Epithelial cell of proximal tubule (primary cell): ENCODE results near the gene FRS2. TPM values are rescaled to one million over a fixed set of nuclear protein-coding genes. Genes with fewer than 3 reads are reported as not detected.

Experiments
- DNase-seq: peaks from one replicate; pipeline ENCODE4 v3.0.0-alpha.2; 2011; ENCODE audit warnings: low read depth
- H3K4me3 ChIP-seq: 2 replicates; pipeline ENCODE4 v1.5.1; 2011; ENCODE audit warnings: low read depth, mild to moderate bottlenecking, low read length
- total RNA-seq: library from RNA; depleted of rRNA; stranded (reverse); fragments of >200 nt; gene quantifications from 2 replicates; pipeline ENCODE4 v1.2.3, GENCODE V29; 2015
- TF ChIP-seq, protein P1 (sequence below): conservative IDR thresholded peaks from 2 replicates; pipeline ENCODE4 v1.5.1; 2012; ENCODE audit warnings: low read depth, mild to moderate bottlenecking, low read length

The FRS2 gene
- 14.0 and 28.9 TPM in 2 replicates for total RNA-seq

DNA sequence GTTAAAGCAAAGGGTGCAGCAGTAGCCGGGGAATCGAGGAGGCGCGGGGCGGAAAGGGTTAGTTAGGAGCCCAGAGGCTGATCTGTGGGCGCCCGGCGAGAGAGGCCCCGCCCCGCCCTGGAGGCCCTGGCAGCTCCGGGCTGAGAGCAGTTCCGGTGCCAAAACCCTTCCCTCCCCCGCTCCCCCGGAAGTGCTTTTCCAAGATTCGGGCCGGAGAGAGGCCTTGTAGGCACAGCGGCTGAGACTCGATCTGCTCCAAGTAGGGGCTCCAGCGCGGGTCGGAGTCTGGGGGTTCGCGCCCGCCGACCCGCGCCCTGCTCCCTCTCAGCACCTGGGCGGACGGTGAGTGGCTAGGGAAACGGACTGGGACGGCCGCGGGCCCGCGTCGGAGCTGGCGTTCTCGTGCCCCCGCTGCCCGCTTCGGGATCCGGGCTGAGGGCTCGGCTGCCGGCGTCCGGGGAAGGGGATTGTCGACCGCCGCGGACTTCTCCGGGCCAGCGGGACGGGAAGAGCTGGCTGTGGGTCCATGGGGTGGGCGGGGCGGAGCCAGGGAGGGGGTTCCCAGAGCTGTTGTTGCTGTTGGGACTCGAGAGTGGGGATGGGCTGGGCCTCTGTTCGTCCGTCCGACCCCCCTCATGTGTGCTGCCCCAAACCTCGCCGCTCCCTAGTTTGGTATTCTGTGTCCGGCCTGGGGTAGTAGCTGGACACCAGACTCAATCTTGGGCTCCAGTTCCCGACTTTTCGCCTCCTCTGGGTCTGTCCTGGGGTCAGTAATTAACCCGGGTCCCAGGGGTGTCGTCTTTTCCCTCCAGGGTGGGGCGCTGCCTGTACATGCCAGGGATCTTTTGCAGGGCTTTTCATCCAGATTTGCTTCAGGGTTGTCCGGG is at the start of gene FRS2:
Gene FRS2, plus strand, starts transcription at position 200 of the 887 bp plus-strand sequence. CDS start 98,643 bp downstream, outside the sequence.
- TF ChIP-seq, protein P1, sequence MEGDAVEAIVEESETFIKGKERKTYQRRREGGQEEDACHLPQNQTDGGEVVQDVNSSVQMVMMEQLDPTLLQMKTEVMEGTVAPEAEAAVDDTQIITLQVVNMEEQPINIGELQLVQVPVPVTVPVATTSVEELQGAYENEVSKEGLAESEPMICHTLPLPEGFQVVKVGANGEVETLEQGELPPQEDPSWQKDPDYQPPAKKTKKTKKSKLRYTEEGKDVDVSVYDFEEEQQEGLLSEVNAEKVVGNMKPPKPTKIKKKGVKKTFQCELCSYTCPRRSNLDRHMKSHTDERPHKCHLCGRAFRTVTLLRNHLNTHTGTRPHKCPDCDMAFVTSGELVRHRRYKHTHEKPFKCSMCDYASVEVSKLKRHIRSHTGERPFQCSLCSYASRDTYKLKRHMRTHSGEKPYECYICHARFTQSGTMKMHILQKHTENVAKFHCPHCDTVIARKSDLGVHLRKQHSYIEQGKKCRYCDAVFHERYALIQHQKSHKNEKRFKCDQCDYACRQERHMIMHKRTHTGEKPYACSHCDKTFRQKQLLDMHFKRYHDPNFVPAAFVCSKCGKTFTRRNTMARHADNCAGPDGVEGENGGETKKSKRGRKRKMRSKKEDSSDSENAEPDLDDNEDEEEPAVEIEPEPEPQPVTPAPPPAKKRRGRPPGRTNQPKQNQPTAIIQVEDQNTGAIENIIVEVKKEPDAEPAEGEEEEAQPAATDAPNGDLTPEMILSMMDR = peak; percentile 71
- no peak for DNase-seq
- peak within 1 kb of the TSS; percentile 91 for H3K4me3 ChIP-seq

DNA sequence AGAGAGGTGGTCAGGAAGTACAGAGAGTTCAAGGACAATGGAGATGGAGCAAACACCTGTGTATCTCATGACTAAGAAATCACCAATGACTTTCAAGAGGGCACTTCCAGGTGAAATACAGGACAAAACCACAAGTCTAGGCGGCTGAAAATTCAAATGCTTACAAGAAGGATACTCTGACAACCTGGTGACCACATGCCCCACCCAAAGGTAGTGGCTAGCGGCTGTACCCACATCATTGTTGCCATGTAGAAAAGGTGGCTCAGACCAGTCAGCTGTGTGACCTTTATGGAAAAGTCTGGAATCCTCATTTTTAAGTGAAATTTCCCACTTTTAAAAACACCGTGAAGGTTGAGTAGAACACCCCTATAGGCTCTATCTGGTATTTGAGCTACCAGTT is 48.6 kb upstream of the FRS2 start:
- DNase-seq = no peak
- TF ChIP-seq, protein P1 = no peak

GRCh38 chr12:69423037-69423905 is 46.9 kb upstream of the FRS2 start:
- DNase-seq = no peak
- TF ChIP-seq, protein P1 = no peak
- no peak overlapping the region for H3K4me3 ChIP-seq

More for the DNA sequence above, 48.6 kb upstream of the FRS2 start:
- H3K4me3 ChIP-seq = no peak overlapping the region

- no peak for DNase-seq
- TF ChIP-seq, protein P1 = no peak
- H3K4me3 ChIP-seq = no peak overlapping the region
These were observed 44.8 kb upstream of the FRS2 start for GRCh38 chr12:69425417-69425816.

DNA sequence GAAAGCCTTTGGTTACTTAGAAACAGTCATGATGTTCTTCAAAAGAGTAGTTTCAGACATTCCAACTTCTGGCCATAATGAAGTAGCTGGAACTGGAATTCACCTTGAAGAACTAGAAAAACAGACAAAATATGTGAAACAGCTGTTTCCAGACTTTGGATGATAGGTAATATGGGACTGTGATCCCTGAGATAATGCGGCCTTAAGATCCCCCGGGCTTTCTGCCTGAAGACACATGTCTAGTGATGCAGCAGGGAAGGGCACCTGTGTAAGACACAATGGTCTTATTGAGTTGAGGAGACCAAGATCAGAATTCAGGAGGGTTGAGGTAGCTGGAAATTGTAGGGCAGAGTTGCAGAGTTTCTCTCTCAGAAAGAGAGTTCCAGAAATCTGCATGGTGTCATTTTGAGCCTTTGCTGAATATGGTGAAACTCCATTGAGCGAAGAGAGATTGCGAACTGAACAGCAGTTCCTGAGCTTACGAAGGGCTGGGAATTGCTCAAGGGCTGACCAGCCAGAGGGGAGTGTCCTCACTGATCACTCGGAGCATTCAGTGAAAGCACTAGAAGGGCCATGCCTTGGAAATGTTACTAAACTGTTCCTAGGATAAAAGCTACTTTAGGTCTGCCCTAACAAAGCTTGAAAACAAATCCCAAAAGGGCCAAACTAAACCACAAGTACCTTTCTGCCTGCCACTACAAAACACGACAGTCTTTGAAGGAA is 41.7 kb upstream of the FRS2 start:
- TF ChIP-seq, protein P1 = no peak
- DNase-seq = no peak
- H3K4me3 ChIP-seq = no peak overlapping the region

GRCh38 chr12:69430942-69431590 is 39.1 kb upstream of the FRS2 start:
- TF ChIP-seq, protein P1 = no peak
- DNase-seq = no peak
- no peak overlapping the region for H3K4me3 ChIP-seq
